Breast epithelium (tissue), 4 donors: ENCODE measurements around the gene ZNF473. TPM values are rescaled to one million over a fixed set of nuclear protein-coding genes. Genes with fewer than 3 reads are reported as not detected.

Source experiments
- DNase-seq, 2 donors: peaks; one replicate each; pipeline ENCODE4 v3.0.0-alpha.2; 2019; ENCODE audit warnings: low spot score in 2 of 2
- H3K27ac ChIP-seq, 2 donors: fragments of 200-600 bp; sonication (generic) in 1 of 2; one replicate each; pipeline ENCODE4 v1.5.1; 2016 to 2019; ENCODE audit warnings: mild to moderate bottlenecking in 1 of 2
- H3K27me3 ChIP-seq, 2 donors: fragments of 200-600 bp; sonication (generic) in 1 of 2; one replicate each; pipeline versions ENCODE4 v1.5.1 to v1.6.0; 2017 to 2019; ENCODE audit warnings: control low read depth in 1 of 2, mild to moderate bottlenecking in 1 of 2
- H3K36me3 ChIP-seq: fragments of 200-600 bp; one replicate; pipeline ENCODE4 v1.5.1; 2019
- H3K4me1 ChIP-seq, 2 donors: fragments of 200-600 bp; sonication (generic); one replicate each; pipeline ENCODE4 v1.5.1; 2016 to 2019; ENCODE audit warnings: control low read depth in 1 of 2
- H3K4me3 ChIP-seq, 3 donors: fragments of 200-600 bp; sonication (generic); 1 replicate in 2 of 3; 2 replicates in 1 of 3; pipeline ENCODE4 v1.5.1; 2016 to 2019; ENCODE audit warnings: mild to moderate bottlenecking in 3 of 3, moderate library complexity in 2 of 3
- H3K9me3 ChIP-seq, 2 donors: fragments of 200-600 bp; sonication (generic) in 1 of 2; one replicate each; pipeline ENCODE4 v1.5.1; 2016 to 2019; ENCODE audit warnings: control low read depth in 1 of 2
- CTCF ChIP-seq, 3 donors: fragments of 450-650 bp; IDR thresholded peaks; one replicate each; pipeline ENCODE4 v1.5.1; 2016 to 2017; ENCODE audit warnings: antibody characterized with exemption in 3 of 3, mild to moderate bottlenecking in 3 of 3, moderate library complexity in 3 of 3
- POLR2A ChIP-seq: fragments of 450-650 bp; IDR thresholded peaks from one replicate; pipeline ENCODE4 v1.6.1; 2016; ENCODE audit warnings: antibody characterized with exemption, mild to moderate bottlenecking, moderate library complexity
- POLR2AphosphoS5 ChIP-seq, 3 donors: sonication (generic); formaldehyde crosslinking; IDR thresholded peaks; one replicate each; pipeline ENCODE4 v1.6.1; 2017; ENCODE audit warnings: antibody characterized with exemption in 3 of 3
- intact Hi-C: fragments of 100-400 bp; cut with DNase I; formaldehyde crosslinking; loops from one replicate; pipeline ENCODE4 v1.15.1; 2023; ENCODE audit warnings: low total_unique reads
- total RNA-seq, 3 donors: library from RNA; depleted of rRNA; stranded (reverse); fragments of >200 nt; gene quantifications; one replicate each; pipeline ENCODE4 v1.1.0, GENCODE V29; 2016

ZNF473 gene
- total RNA-seq, 3 donors from 2014 or later, result 7.8 to 15.5 (median 12.1) TPM

GRCh38 chr19:49987159-49987698, 38.6 kb upstream of the ZNF473 start:
- Histone ChIP-seq H3K27me3 (no peaks in the 10 kb centered on the region), H3K4me1 (no peaks in the 10 kb centered on the region), H3K27ac (no peak overlapping the region), H3K36me3 (no peaks in the 10 kb centered on the region), H3K9me3 (no peaks in the 10 kb centered on the region), H3K4me3 (no peak overlapping the region)
- no peak for TF ChIP-seq POLR2A
- peak in 2 of 3 donors; percentile 25 to 42 for TF ChIP-seq CTCF (IDR thresholded peaks at IDR 0.05)
- peak; percentile 46 to 90 (median 73) for TF ChIP-seq POLR2AphosphoS5 (IDR thresholded peaks at IDR 0.05)
- intact Hi-C loops, result no loop called here
- peak; percentile 68 to 85 for DNase-seq

- no peaks in the 10 kb centered on the region for H3K4me1 ChIP-seq
- no peaks in the 10 kb centered on the region for H3K36me3 ChIP-seq
- no peak overlapping the region for H3K27ac ChIP-seq
- no peak for DNase-seq
- TF ChIP-seq CTCF (IDR thresholded peaks at IDR 0.05) (no peak), POLR2A (no peak), POLR2AphosphoS5 (IDR thresholded peaks at IDR 0.05) (no peak)
- H3K27me3 ChIP-seq, result no peaks in the 10 kb centered on the region
- H3K9me3 ChIP-seq, result no peaks in the 10 kb centered on the region
- no peak overlapping the region for H3K4me3 ChIP-seq
- intact Hi-C loops, result no loop called here
Observed at GRCh38 chr19:49988007-49988406, 37.8 kb upstream of the ZNF473 start.

GRCh38 chr19:49988433-49988832, 37.4 kb upstream of the ZNF473 start:
- Histone ChIP-seq H3K27ac (no peak overlapping the region), H3K4me3 (no peak overlapping the region), H3K27me3 (no peaks in the 10 kb centered on the region), H3K9me3 (no peaks in the 10 kb centered on the region), H3K4me1 (no peaks in the 10 kb centered on the region), H3K36me3 (no peaks in the 10 kb centered on the region)
- TF ChIP-seq POLR2A (no peak), CTCF (IDR thresholded peaks at IDR 0.05) (no peak), POLR2AphosphoS5 (IDR thresholded peaks at IDR 0.05) (no peak)
- intact Hi-C loops, result no loop called here
- DNase-seq, result no peak

GRCh38 chr19:49997709-49998108, 28.1 kb upstream of the ZNF473 start:
- Histone ChIP-seq H3K27me3 (no peaks in the 10 kb centered on the region), H3K4me1 (no peaks in the 10 kb centered on the region), H3K4me3 (no peak overlapping the region), H3K36me3 (peaks cover 17% of the 10 kb centered on the region), H3K27ac (no peak overlapping the region), H3K9me3 (no peaks in the 10 kb centered on the region)
- intact Hi-C loops, result no loop called here
- TF ChIP-seq CTCF (IDR thresholded peaks at IDR 0.05), result no peak
- no peak for TF ChIP-seq POLR2A
- TF ChIP-seq POLR2AphosphoS5 (IDR thresholded peaks at IDR 0.05), result no peak
- DNase-seq, result no peak

- no peak overlapping the region for H3K27ac ChIP-seq
- intact Hi-C loops, result no loop called here
- DNase-seq, result no peak
- no peaks in the 10 kb centered on the region for H3K27me3 ChIP-seq
- TF ChIP-seq POLR2A (no peak), CTCF (IDR thresholded peaks at IDR 0.05) (no peak), POLR2AphosphoS5 (IDR thresholded peaks at IDR 0.05) (no peak)
- no peak overlapping the region for H3K4me3 ChIP-seq
- H3K4me1 ChIP-seq, result no peaks in the 10 kb centered on the region
- H3K9me3 ChIP-seq, result no peaks in the 10 kb centered on the region
- H3K36me3 ChIP-seq, result peaks cover 16% of the 10 kb centered on the region
Observed at GRCh38 chr19:49999371-50000010, 26.3 kb upstream of the ZNF473 start.
